Lower leg skin (tissue), 4 donors: ENCODE data around the gene HAND1. TPM values are rescaled to one million over a fixed set of nuclear protein-coding genes. Genes with fewer than 3 reads are reported as not detected.

ENCODE experiments used
- DNase-seq, 2 donors: peaks; one replicate each; pipeline ENCODE4 v3.0.0-alpha.2; 2019; ENCODE audit warnings: low spot score in 2 of 2
- H3K4me3 ChIP-seq: fragments of 200-600 bp; sonication (generic); 2 replicates; pipeline ENCODE4 v1.5.1; 2017; ENCODE audit warnings: mild to moderate bottlenecking, low read depth; ENCODE audit not compliant: poor library complexity, severe bottlenecking
- POLR2A ChIP-seq, 2 donors: fragments of 450-650 bp; IDR thresholded peaks; one replicate each; pipeline ENCODE4 v1.6.1; 2016 to 2017; ENCODE audit warnings: antibody characterized with exemption in 2 of 2, mild to moderate bottlenecking in 1 of 2, moderate library complexity in 1 of 2
- WGBS, 2 donors: methylation state at CpG; one replicate each; pipeline ENCODE4 v1.1.5; 2018; 5-methylcytosine and 5-hydroxymethylcytosine counted together
- intact Hi-C: fragments of 100-400 bp; cut with DNase I; formaldehyde crosslinking; loops from one replicate; pipeline ENCODE4 v1.15.0; 2023; ENCODE audit warnings: low total_unique reads
- total RNA-seq, 4 donors: library from RNA; depleted of rRNA; stranded (reverse); fragments of >200 nt; gene quantifications; one replicate each; pipeline ENCODE4 v1.1.0, GENCODE V29; 2016
- TF ChIP-seq, protein P1 (sequence below), 3 donors: fragments of 450-650 bp; IDR thresholded peaks; one replicate each; pipeline ENCODE4 v1.5.1; 2016; ENCODE audit warnings: antibody characterized with exemption in 3 of 3, mild to moderate bottlenecking in 3 of 3, moderate library complexity in 2 of 3

HAND1 gene
- total RNA-seq, 4 donors from 2014 or later, result not detected

- TF ChIP-seq, protein P1, sequence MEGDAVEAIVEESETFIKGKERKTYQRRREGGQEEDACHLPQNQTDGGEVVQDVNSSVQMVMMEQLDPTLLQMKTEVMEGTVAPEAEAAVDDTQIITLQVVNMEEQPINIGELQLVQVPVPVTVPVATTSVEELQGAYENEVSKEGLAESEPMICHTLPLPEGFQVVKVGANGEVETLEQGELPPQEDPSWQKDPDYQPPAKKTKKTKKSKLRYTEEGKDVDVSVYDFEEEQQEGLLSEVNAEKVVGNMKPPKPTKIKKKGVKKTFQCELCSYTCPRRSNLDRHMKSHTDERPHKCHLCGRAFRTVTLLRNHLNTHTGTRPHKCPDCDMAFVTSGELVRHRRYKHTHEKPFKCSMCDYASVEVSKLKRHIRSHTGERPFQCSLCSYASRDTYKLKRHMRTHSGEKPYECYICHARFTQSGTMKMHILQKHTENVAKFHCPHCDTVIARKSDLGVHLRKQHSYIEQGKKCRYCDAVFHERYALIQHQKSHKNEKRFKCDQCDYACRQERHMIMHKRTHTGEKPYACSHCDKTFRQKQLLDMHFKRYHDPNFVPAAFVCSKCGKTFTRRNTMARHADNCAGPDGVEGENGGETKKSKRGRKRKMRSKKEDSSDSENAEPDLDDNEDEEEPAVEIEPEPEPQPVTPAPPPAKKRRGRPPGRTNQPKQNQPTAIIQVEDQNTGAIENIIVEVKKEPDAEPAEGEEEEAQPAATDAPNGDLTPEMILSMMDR (IDR thresholded peaks at IDR 0.05), result no peak
- TF ChIP-seq POLR2A (IDR thresholded peaks at IDR 0.05), result no peak
- intact Hi-C loops, result no loop called here
- DNase-seq, result no peak
- H3K4me3 ChIP-seq, result no peak overlapping the region
- 54% methylated on average over 4 of the region's 4 CpGs for WGBS, 2 donors
Observed at GRCh38 chr5:154523104-154523503, 45.1 kb upstream of the HAND1 start.

DNA sequence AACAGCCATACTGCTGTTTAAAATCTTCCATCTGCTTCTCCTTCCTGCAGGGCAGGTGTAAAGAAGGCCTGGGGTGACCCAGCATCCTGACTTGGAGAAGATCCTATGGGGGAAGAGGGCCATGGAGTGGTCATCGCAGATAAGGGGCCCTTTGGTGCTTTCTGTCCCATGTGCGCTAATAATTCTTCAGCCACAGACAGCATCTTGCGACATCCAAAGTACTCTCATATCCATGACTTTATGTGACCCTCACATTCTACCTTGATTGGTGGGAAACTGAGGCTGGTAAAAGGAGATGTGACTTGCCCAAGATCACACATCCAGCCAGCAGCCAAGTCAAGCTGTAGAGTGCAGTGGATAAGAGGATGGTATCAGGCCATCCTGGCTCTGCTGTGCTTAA, 44.3 kb upstream of the HAND1 start:
- TF ChIP-seq, protein P1 (IDR thresholded peaks at IDR 0.05), result no peak
- no peak for TF ChIP-seq POLR2A (IDR thresholded peaks at IDR 0.05)
- no peak for DNase-seq
- 96 to 98% methylated on average over 3 of the region's 3 CpGs for WGBS, 2 donors
- H3K4me3 ChIP-seq, result no peak overlapping the region
- intact Hi-C loops, result no loop called here

DNA sequence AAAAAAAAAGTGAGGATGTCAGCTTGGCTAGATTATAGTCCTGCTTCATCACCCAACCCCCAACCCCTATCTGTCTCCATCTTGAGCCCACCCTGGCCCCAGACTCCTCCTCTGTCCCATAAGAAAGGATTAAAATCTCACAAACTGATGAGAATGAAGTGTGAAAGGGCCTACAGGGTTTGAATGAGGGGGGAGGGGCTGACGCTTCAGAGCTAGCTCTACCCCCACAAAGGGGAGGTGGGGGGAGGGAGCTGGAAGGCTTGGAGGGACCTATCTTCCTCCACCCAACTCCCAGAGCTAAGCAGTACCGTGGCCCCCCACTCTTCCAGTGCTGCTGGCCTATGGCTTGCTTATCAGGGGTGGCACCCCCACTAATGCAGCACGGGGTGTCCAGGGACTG, 43.7 kb upstream of the HAND1 start:
- H3K4me3 ChIP-seq, result no peak overlapping the region
- intact Hi-C loops, result no loop called here
- 55 to 69% methylated on average over 3 of the region's 3 CpGs for WGBS, 2 donors
- no peak for DNase-seq
- TF ChIP-seq, protein P1 (IDR thresholded peaks at IDR 0.05), result no peak
- TF ChIP-seq POLR2A (IDR thresholded peaks at IDR 0.05), result no peak

DNA sequence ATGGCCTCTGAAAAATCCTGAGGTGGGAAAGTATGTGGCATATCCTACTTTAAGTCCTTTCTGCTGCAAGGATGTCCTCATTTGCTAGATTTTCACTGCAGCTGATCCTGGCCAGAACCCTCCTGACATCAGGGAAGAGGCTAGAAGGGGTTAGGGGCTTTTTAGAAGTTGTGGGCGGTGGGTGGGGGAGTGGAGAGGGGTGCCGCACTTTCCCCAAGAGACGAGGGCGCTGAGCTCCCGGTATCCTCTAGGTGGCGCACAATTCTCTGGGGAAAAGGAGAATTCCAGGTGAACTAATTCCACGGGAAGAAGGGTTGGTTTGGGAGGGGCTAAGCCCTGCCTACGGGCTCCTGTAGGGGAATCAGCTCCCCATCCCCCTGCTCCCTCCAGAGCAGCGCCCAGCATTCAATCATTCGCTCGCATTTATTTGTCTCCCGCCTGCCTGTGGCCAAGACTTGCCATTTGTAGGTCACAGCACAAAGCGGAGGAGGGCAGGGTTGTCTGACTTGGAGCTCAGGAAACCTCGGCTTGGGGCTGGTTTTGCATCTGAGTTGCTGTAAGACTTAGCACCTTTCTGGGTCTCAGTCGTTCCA, 42.9 kb upstream of the HAND1 start:
- DNase-seq, result no peak
- intact Hi-C loops, result no loop called here
- H3K4me3 ChIP-seq, result no peak overlapping the region
- 4 to 7% methylated on average over 15 of the region's 15 CpGs for WGBS, 2 donors
- TF ChIP-seq, protein P1 (IDR thresholded peaks at IDR 0.05), result no peak
- TF ChIP-seq POLR2A (IDR thresholded peaks at IDR 0.05), result no peak

DNA sequence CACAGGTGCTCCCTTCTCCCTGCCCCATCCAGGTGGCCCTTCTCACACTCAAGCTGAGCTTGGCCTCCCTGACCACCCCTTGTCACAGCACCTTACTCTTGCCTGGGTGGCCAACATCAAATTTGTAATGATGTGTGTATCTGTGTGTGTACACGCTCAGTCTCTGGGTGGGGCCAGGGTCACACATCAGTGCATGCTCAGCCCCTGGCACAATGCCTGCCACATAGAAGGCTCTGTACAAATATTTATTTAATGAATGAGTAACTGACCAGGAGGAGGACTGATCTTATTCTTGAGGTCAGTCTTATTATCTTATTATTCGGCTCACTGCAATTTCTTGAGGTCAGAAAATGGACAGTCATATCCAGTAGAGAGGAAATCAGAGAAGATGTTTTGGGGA, 41.3 kb upstream of the HAND1 start:
- DNase-seq, result no peak
- intact Hi-C loops, result no loop called here
- TF ChIP-seq POLR2A (IDR thresholded peaks at IDR 0.05), result no peak
- TF ChIP-seq, protein P1 (IDR thresholded peaks at IDR 0.05), result no peak
- 72 to 76% methylated on average over 2 of the region's 2 CpGs for WGBS, 2 donors
- H3K4me3 ChIP-seq, result no peak overlapping the region

DNA sequence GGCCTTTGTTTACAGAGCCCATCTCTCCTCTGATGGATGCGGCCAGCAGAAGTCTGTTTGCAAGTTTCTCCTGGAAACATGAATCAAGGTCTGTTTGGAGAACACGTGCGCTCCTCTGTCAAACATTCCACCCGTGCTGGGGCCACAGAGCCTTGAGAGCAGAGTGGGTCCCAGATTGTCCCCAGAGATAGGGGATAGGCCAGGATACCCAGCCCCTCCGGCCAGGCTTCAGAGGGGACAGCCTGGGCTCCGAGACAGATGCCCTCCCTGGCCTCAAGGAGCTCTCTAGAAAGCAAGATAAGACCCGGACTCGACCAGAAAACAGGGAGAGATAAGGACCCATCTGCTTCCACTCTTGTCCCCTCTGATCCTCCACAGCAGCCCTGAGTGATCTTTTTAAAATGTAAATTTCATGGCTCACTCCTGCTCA, 40.4 kb upstream of the HAND1 start:
- H3K4me3 ChIP-seq, result no peak overlapping the region
- WGBS, 2 donors, result 73 to 79% methylated on average over 8 of the region's 8 CpGs
- no peak for TF ChIP-seq POLR2A (IDR thresholded peaks at IDR 0.05)
- TF ChIP-seq, protein P1 (IDR thresholded peaks at IDR 0.05), result no peak
- intact Hi-C loops, result no loop called here
- no peak for DNase-seq
